H9 (cell line): ENCODE data around the gene ISG20L2. TPM values are rescaled to one million over a fixed set of nuclear protein-coding genes. Genes with fewer than 3 reads are reported as not detected.
A peak's percentile ranks its signal among the peaks of the same experiment; 100 is the strongest.

Experiments
- DNase-seq: peaks from one replicate; pipeline ENCODE4 v3.0.0-alpha.2; 2017
- H2AFZ ChIP-seq: one replicate; pipeline ENCODE4 v1.6.1; 2013; ENCODE audit warnings: mild to moderate bottlenecking, low read length, control low read depth, moderate library complexity
- H2AK5ac ChIP-seq: 2 replicates; pipeline ENCODE4 v1.6.1; 2013; ENCODE audit warnings: low read length, control low read depth, mixed read lengths; ENCODE audit not compliant: insufficient read length
- H2BK120ac ChIP-seq: one replicate; pipeline ENCODE4 v1.6.1; 2013; ENCODE audit warnings: low read depth, mild to moderate bottlenecking, low read length, control low read depth, inconsistent platforms; ENCODE audit not compliant: poor library complexity, severe bottlenecking
- H2BK12ac ChIP-seq: 2 replicates; pipeline ENCODE4 v1.6.1; 2013; ENCODE audit warnings: low read length, control low read depth, mixed read lengths, low read depth; ENCODE audit not compliant: insufficient read length
- H2BK15ac ChIP-seq: 2 replicates; pipeline ENCODE4 v1.6.1; 2013; ENCODE audit warnings: low read depth, low read length, control low read depth
- H2BK20ac ChIP-seq: one replicate; pipeline ENCODE4 v1.6.1; 2013; ENCODE audit warnings: low read depth, mild to moderate bottlenecking, low read length, control low read depth, inconsistent platforms; ENCODE audit not compliant: poor library complexity, severe bottlenecking
- H2BK5ac ChIP-seq: 2 replicates; pipeline ENCODE4 v1.6.1; 2013; ENCODE audit warnings: low read length, control low read depth, mixed read lengths; ENCODE audit not compliant: insufficient read length
- H3K14ac ChIP-seq: 2 replicates; pipeline ENCODE4 v1.6.1; 2013; ENCODE audit warnings: low read length, control low read depth; ENCODE audit not compliant: insufficient read depth
- H3K18ac ChIP-seq: 2 replicates; pipeline ENCODE4 v1.6.1; 2013; ENCODE audit warnings: low read depth, mild to moderate bottlenecking, mixed read lengths, low read length, control low read depth; ENCODE audit not compliant: insufficient read length
- H3K23ac ChIP-seq: 2 replicates; pipeline ENCODE4 v1.6.1; 2013; ENCODE audit warnings: low read length, control low read depth, mixed read lengths, low read depth; ENCODE audit not compliant: insufficient read length
- H3K23me2 ChIP-seq: 2 replicates; pipeline ENCODE4 v1.6.1; 2013; ENCODE audit warnings: low read depth, mild to moderate bottlenecking, mixed read lengths, low read length, control low read depth; ENCODE audit not compliant: insufficient read length, poor library complexity, severe bottlenecking
- H3K27ac ChIP-seq: 2 replicates; pipeline ENCODE4 v1.5.1; 2013; ENCODE audit warnings: low read length, control low read depth, mixed read lengths, low read depth; ENCODE audit not compliant: insufficient read length
- H3K27me3 ChIP-seq: 2 replicates; pipeline ENCODE4 v1.6.1; 2013; ENCODE audit warnings: low read length, control low read depth, inconsistent platforms; ENCODE audit not compliant: insufficient read depth
- H3K4ac ChIP-seq: 2 replicates; pipeline ENCODE4 v1.6.1; 2013; ENCODE audit warnings: low read depth, mild to moderate bottlenecking, control low read depth, inconsistent platforms, low read length, moderate library complexity
- H3K4me1 ChIP-seq: 2 replicates; pipeline ENCODE4 v1.6.1; 2013; ENCODE audit warnings: low read length, control low read depth, inconsistent platforms; ENCODE audit not compliant: insufficient read depth
- H3K4me2 ChIP-seq: 2 replicates; pipeline ENCODE4 v1.6.1; 2013; ENCODE audit warnings: low read length, control low read depth, mixed read lengths; ENCODE audit not compliant: insufficient read length, insufficient read depth
- H3K56ac ChIP-seq: 2 replicates; pipeline ENCODE4 v1.6.1; 2013; ENCODE audit warnings: low read depth, mild to moderate bottlenecking, mixed read lengths, low read length, control low read depth; ENCODE audit not compliant: insufficient read length
- H3K79me1 ChIP-seq: 2 replicates; pipeline ENCODE4 v1.6.1; 2013; ENCODE audit warnings: low read depth, mild to moderate bottlenecking, moderate library complexity, low read length, control low read depth, inconsistent platforms; ENCODE audit not compliant: insufficient read depth, poor library complexity, severe bottlenecking
- H3K79me2 ChIP-seq: 2 replicates; pipeline ENCODE4 v1.6.1; 2013; ENCODE audit warnings: low read length, control low read depth, inconsistent platforms; ENCODE audit not compliant: insufficient read depth
- H3K9ac ChIP-seq: 2 replicates; pipeline ENCODE4 v1.6.1; 2013; ENCODE audit warnings: low read length, control low read depth, mixed read lengths; ENCODE audit not compliant: insufficient read length; ENCODE audit errors: extremely low read depth
- H3K9me3 ChIP-seq: one replicate; pipeline ENCODE4 v1.6.1; 2013; ENCODE audit warnings: low read depth, low read length, inconsistent platforms; ENCODE audit not compliant: control insufficient read depth
- H3T11ph ChIP-seq: one replicate; pipeline ENCODE4 v1.6.1; 2013; ENCODE audit warnings: mild to moderate bottlenecking, low read length, control low read depth, inconsistent platforms
- H4K20me1 ChIP-seq: one replicate; pipeline ENCODE4 v1.6.1; 2013; ENCODE audit not compliant: control insufficient read depth, insufficient read length, insufficient read depth
- H4K5ac ChIP-seq: 2 replicates; pipeline ENCODE4 v1.6.1; 2013; ENCODE audit warnings: low read depth, mild to moderate bottlenecking, mixed read lengths, low read length, control low read depth; ENCODE audit not compliant: insufficient read length
- H4K8ac ChIP-seq: replicated peaks from 2 replicates; pipeline ENCODE4 v1.6.1; 2013; ENCODE audit warnings: low read length, control low read depth, mixed read lengths, low read depth; ENCODE audit not compliant: insufficient read length
- H4K91ac ChIP-seq: 2 replicates; pipeline ENCODE4 v1.6.1; 2013; ENCODE audit warnings: low read depth, mild to moderate bottlenecking, moderate library complexity, mixed read lengths, low read length, control low read depth; ENCODE audit not compliant: insufficient read length
- H3K27ac Mint-ChIP-seq, 3 experiments: 2 replicates in 2 of 3; 3 replicates in 1 of 3; pipeline ENCODE4 v1.8.0; 2020 to 2021; ENCODE audit warnings: mixed read lengths in 3 of 3, mild to moderate bottlenecking in 1 of 3, moderate library complexity in 1 of 3
- H3K27me3 Mint-ChIP-seq: 2 replicates; pipeline ENCODE4 v1.8.0; 2021; ENCODE audit warnings: low read depth, mild to moderate bottlenecking, moderate library complexity, mixed read lengths
- H3K36me3 Mint-ChIP-seq, 3 experiments: 2 replicates in 2 of 3; 3 replicates in 1 of 3; pipeline ENCODE4 v1.8.0; 2020 to 2021; ENCODE audit warnings: low read depth in 3 of 3, mixed read lengths in 3 of 3; ENCODE audit not compliant: insufficient read depth in 1 of 3
- H3K4me1 Mint-ChIP-seq, 2 experiments: 2 replicates each; pipeline ENCODE4 v1.8.0; 2020; ENCODE audit warnings: mixed read lengths in 2 of 2
- H3K4me3 Mint-ChIP-seq, 2 experiments: 2 replicates in 1 of 2; 3 replicates in 1 of 2; pipeline ENCODE4 v1.8.0; 2020 to 2021; ENCODE audit warnings: mild to moderate bottlenecking in 2 of 2, mixed read lengths in 2 of 2, moderate library complexity in 1 of 2
- H3K9me3 Mint-ChIP-seq, 2 experiments: 2 replicates in 1 of 2; 3 replicates in 1 of 2; pipeline ENCODE4 v1.8.0; 2020; ENCODE audit warnings: mild to moderate bottlenecking in 2 of 2, mixed read lengths in 2 of 2, moderate library complexity in 1 of 2
- CTCF ChIP-seq: fragments of 200-600 bp; sonication (generic); conservative IDR thresholded peaks from 3 replicates; pipeline ENCODE4 v1.8.0; 2021; ENCODE audit warnings: antibody characterized with exemption, mild to moderate bottlenecking
- WGBS: extraction: QIAGEN DNeasy Blood & Tissue Kit; methylation state at CpG from one replicate; pipeline ENCODE4 v1.1.7; 2013; ENCODE audit warnings: missing lambda C conversion rate, low lambda C conversion rate, mixed read lengths; ENCODE audit not compliant: insufficient read length; ENCODE audit errors: extremely low coverage; 5-methylcytosine and 5-hydroxymethylcytosine counted together
- total RNA-seq: library from RNA; stranded (reverse); gene quantifications from 2 replicates; pipeline ENCODE4 v1.2.1, GENCODE V29; 2021

Gene ISG20L2
- total RNA-seq, 1 experiment from 2014 or later, result 57.6 TPM

GRCh38 chr1:156704930-156705320 lies 23.6 kb downstream of the ISG20L2 start:
- Histone ChIP-seq H3K23me2 (peaks cover 39% of the 10 kb centered on the region), H4K8ac (no peak overlapping the region), H4K91ac (no peak overlapping the region), H3K27ac (no peak overlapping the region), H2BK120ac (no peak overlapping the region), H3K9me3 (no peaks in the 10 kb centered on the region), H3K56ac (no peak overlapping the region), H2BK20ac (no peak overlapping the region), H3K23ac (no peak overlapping the region), H3T11ph (no peak overlapping the region), H2AFZ (no peak overlapping the region), H3K4me1 (peaks cover 17% of the 10 kb centered on the region; the same call in 1 of the 2 replicates), H4K5ac (no peak overlapping the region), H2BK15ac (no peak overlapping the region), H3K79me2 (no peaks in the 10 kb centered on the region), H3K9ac (no peak overlapping the region), H3K18ac (no peak overlapping the region), H2BK5ac (no peak overlapping the region), H3K4me2 (peak overlapping the region; percentile 83), H4K20me1 (no peaks in the 10 kb centered on the region), H2BK12ac (no peak overlapping the region), H3K14ac (peak overlapping the region; percentile 22; the same call in 1 of the 2 replicates), H3K4ac (no peak overlapping the region), H2AK5ac (no peak overlapping the region), H3K27me3 (peaks cover 3% of the 10 kb centered on the region; the same call in 1 of the 2 replicates), H3K79me1 (no peaks in the 10 kb centered on the region)
- TF ChIP-seq CTCF, result no peak
- H3K4me3 Mint-ChIP-seq, result peak overlapping the region; percentile 74 to 91
- peak overlapping the region in 1 of 3 experiments; percentile 95; a peak in 1 of 7 replicates for H3K27ac Mint-ChIP-seq
- peaks cover 37% of the 10 kb centered on the region for H3K27me3 Mint-ChIP-seq
- no CpG with 5 or more reads among the region's 29 CpGs for WGBS
- DNase-seq, result no peak
- peaks cover 62 to 69% of the 10 kb centered on the region in 2 experiments for H3K4me1 Mint-ChIP-seq
- H3K9me3 Mint-ChIP-seq, result no peaks in the 10 kb centered on the region; a peak in 1 of 5 replicates
- peaks cover 7 to 28% (median 17%) of the 10 kb centered on the region in 3 experiments for H3K36me3 Mint-ChIP-seq
